Mucosa of gallbladder (tissue), 1 donor: Measurements from ENCODE around the gene TIMM44. TPM values are rescaled to one million over a fixed set of nuclear protein-coding genes. Genes with fewer than 3 reads are reported as not detected.

Experiments
- DNase-seq: peaks from one replicate; pipeline ENCODE4 v3.0.0-alpha.2; 2020; ENCODE audit warnings: low spot score
- total RNA-seq: library from RNA; stranded (reverse); gene quantifications from one replicate; pipeline ENCODE4 v1.2.1, GENCODE V29; 2021
- donor health status: DM: no; HTN: no; CAD: no.

TIMM44 gene
- total RNA-seq, 1 donor from 2014 or later, result 46.2 TPM

- no peak for DNase-seq
Measured at GRCh38 chr19:7877249-7877836, 66.1 kb downstream of the TIMM44 start.

Other genes with a start within 250 kb of the TIMM44 start
- gene FCER2, start 241.5 kb downstream of the TIMM44 start, total RNA-seq, result 0.86 TPM
- 0.83 TPM for gene CLEC4G, start 211.6 kb downstream of the TIMM44 start, total RNA-seq
- 7.5 TPM for gene CD209, start 196.1 kb downstream of the TIMM44 start, total RNA-seq
- not detected for gene CLEC4M, start 180.4 kb downstream of the TIMM44 start, total RNA-seq
- 23.4 TPM for gene EVI5L, start 113.4 kb downstream of the TIMM44 start, total RNA-seq
- gene PRR36, start 69.3 kb downstream of the TIMM44 start, total RNA-seq, result 1.6 TPM
- 4.1 TPM for gene LRRC8E, start 55.2 kb downstream of the TIMM44 start, total RNA-seq
- gene MAP2K7, start 39.8 kb downstream of the TIMM44 start, total RNA-seq, result 39.1 TPM
- 0.52 TPM for gene TGFBR3L, start 28.8 kb downstream of the TIMM44 start, total RNA-seq
- gene SNAPC2, start 23.3 kb downstream of the TIMM44 start, total RNA-seq, result 18.7 TPM
- 5.9 TPM for gene CTXN1, start 17.5 kb downstream of the TIMM44 start, total RNA-seq
- gene ELAVL1, start 62.0 kb upstream of the TIMM44 start, total RNA-seq, result 68.9 TPM
- gene CCL25, start 109.1 kb upstream of the TIMM44 start, total RNA-seq, result not detected
- 0.09 TPM for gene FBN3, start 205.9 kb upstream of the TIMM44 start, total RNA-seq